ENCODE measurements around the gene BAZ1B. TPM values are rescaled to one million over a fixed set of nuclear protein-coding genes. Genes with fewer than 3 reads are reported as not detected.

BAZ1B gene
- total and polyA plus RNA-seq, 4 donors: 19.9 to 65.0 (median 32.9) TPM

GRCh38 chr7:73517241-73517995 is 4.7 kb downstream of the BAZ1B start:
- 85 to 92% methylated on average over 6 of the region's 6 CpGs for WGBS, 2 donors
- Histone ChIP-seq H3K9ac (ENCODE audit: insufficient read depth in 1 of 2, low read length in 2 of 2) (no peak overlapping the region), H3K4me3 (no peak overlapping the region), H3K27me3 (ENCODE audit: control insufficient read depth in 3 of 3, insufficient read depth in 3 of 3, low read length in 2 of 3) (no peaks in the 10 kb centered on the region), H3K9me3 (ENCODE audit: control insufficient read depth in 4 of 4, insufficient read depth in 3 of 4, low read length in 3 of 4) (no peaks in the 10 kb centered on the region), H3K36me3 (ENCODE audit: control insufficient read depth in 4 of 4, insufficient read depth in 4 of 4, low read length in 4 of 4) (peaks cover 7 to 23% (median 12%) of the 10 kb centered on the region in 4 donors), H3K27ac (ENCODE audit: low read depth in 1 of 2, low read length in 1 of 2) (no peak overlapping the region), H3K4me1 (ENCODE audit: control insufficient read depth in 5 of 5, insufficient read depth in 5 of 5, low read length in 5 of 5) (peaks cover 4 to 22% (median 15%) of the 10 kb centered on the region in 5 donors)
- DNase-seq: no peak
- no peak for ATAC-seq (ENCODE audit: insufficient read depth, low FRiP score)
- no peak for TF ChIP-seq CTCF (IDR thresholded peaks at IDR 0.05; ENCODE audit: control extremely low read depth, extremely low read depth)

DNA sequence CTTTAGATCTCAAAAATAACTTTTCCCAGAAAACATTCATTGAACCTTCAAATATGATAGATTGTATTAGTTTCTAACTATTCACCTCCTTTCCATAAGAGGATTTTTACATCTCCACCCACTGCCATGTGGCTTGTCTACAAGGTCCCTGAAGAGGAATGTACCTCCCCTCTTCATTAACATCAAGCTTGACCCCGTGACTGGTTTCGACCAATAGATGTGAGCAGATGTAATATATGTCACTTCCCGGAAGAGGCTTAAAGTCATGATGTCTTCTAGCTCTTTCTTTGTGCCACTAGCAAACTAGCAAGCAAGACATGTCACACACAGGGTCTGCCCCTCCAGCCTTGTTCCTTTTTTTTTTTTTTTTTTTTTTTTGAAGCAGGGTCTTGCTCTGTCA is 6.9 kb downstream of the BAZ1B start:
- TF ChIP-seq CTCF (IDR thresholded peaks at IDR 0.05; ENCODE audit: control extremely low read depth, extremely low read depth): no peak
- H3K9ac ChIP-seq (ENCODE audit: insufficient read depth in 1 of 2, low read length in 2 of 2): no peak overlapping the region
- no peak overlapping the region for H3K4me3 ChIP-seq
- whole genome bisulfite sequencing, 2 donors: 92 to 97% methylated on average over 3 of the region's 3 CpGs
- no peaks in the 10 kb centered on the region for H3K27me3 ChIP-seq (ENCODE audit: control insufficient read depth in 3 of 3, insufficient read depth in 3 of 3, low read length in 2 of 3)
- H3K4me1 ChIP-seq (ENCODE audit: control insufficient read depth in 5 of 5, insufficient read depth in 5 of 5, low read length in 5 of 5): peaks cover 6 to 18% (median 12%) of the 10 kb centered on the region in 5 donors
- H3K27ac ChIP-seq (ENCODE audit: low read depth in 1 of 2, low read length in 1 of 2): no peak overlapping the region
- ATAC-seq (ENCODE audit: insufficient read depth, low FRiP score): no peak
- no peaks in the 10 kb centered on the region for H3K9me3 ChIP-seq (ENCODE audit: control insufficient read depth in 4 of 4, insufficient read depth in 3 of 4, low read length in 3 of 4)
- no peak for DNase-seq
- peaks cover 7 to 27% (median 16%) of the 10 kb centered on the region in 4 donors for H3K36me3 ChIP-seq (ENCODE audit: control insufficient read depth in 4 of 4, insufficient read depth in 4 of 4, low read length in 4 of 4)

GRCh38 chr7:73512018-73512780 is 9.9 kb downstream of the BAZ1B start:
- Histone ChIP-seq H3K27ac (ENCODE audit: low read depth in 1 of 2, low read length in 1 of 2) (no peak overlapping the region), H3K27me3 (ENCODE audit: control insufficient read depth in 3 of 3, insufficient read depth in 3 of 3, low read length in 2 of 3) (no peaks in the 10 kb centered on the region), H3K36me3 (ENCODE audit: control insufficient read depth in 4 of 4, insufficient read depth in 4 of 4, low read length in 4 of 4) (peaks cover 14 to 35% (median 24%) of the 10 kb centered on the region in 4 donors), H3K4me1 (ENCODE audit: control insufficient read depth in 5 of 5, insufficient read depth in 5 of 5, low read length in 5 of 5) (peaks cover 0 to 3% (median 0%) of the 10 kb centered on the region in 5 donors), H3K9me3 (ENCODE audit: control insufficient read depth in 4 of 4, insufficient read depth in 3 of 4, low read length in 3 of 4) (no peaks in the 10 kb centered on the region), H3K9ac (ENCODE audit: insufficient read depth in 1 of 2, low read length in 2 of 2) (no peak overlapping the region), H3K4me3 (no peak overlapping the region)
- TF ChIP-seq CTCF (IDR thresholded peaks at IDR 0.05; ENCODE audit: control extremely low read depth, extremely low read depth): no peak
- DNase-seq (no peak), ATAC-seq (ENCODE audit: insufficient read depth, low FRiP score) (no peak)
- 76 to 83% methylated on average over 8 of the region's 8 CpGs for WGBS, 2 donors
